Choroid plexus epithelial cell (primary cell): ENCODE data around the gene HNRNPF.

Experiments used
- DNase-seq: peaks from one replicate; pipeline ENCODE4 v3.0.0-alpha.2; 2010; ENCODE audit warnings: low read depth
- H3K4me3 ChIP-seq: 2 replicates; pipeline ENCODE4 v1.5.1; 2011; ENCODE audit warnings: low read depth, mild to moderate bottlenecking, control low read depth, low read length, moderate library complexity
- CTCF ChIP-seq: conservative IDR thresholded peaks from 2 replicates; pipeline ENCODE4 v1.5.1; 2011; ENCODE audit warnings: low read depth, mild to moderate bottlenecking, control low read depth, inconsistent platforms, low read length, moderate library complexity

The HNRNPF gene

DNA sequence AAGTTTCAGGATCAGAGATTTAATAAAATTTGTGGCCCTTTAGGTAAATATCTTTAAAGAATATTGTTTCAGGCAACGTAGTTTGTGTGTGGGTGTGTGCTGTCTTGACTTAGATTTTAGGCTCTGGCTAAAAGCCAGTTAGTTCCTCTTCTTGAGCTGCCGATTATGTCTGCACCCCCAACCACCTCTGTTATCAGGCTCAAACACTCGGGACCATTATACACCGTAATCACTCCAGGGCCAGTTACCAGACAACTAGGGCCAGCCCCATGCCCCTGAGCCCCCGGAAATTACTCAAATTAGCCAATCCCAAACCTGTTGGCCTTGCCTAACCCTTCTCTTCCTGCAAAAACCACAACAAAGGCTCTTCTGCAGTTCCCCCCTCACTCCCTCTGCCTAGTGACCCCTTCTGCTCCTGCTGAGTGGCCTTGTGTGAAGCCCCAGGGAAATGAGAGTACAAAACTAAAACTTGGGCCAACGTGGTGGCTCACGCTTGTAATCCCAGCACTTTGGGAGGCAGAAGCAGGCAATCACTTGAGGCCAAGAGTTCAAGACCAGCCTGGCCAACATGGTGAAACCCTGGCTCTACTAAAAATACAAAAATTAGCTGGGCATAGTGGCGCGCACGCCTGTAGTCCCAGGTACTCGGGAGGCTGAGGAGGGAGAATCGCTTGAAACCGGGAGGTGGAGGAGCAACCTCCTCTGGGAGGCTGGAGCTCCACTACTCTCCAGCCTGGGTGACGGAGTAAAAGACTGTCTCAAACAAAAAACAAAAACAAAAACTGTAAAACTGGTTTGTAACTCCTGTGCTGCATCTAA is 9.2 kb upstream of the HNRNPF start:
- no peak overlapping the region for H3K4me3 ChIP-seq
- TF ChIP-seq CTCF, result no peak
- no peak for DNase-seq

DNA sequence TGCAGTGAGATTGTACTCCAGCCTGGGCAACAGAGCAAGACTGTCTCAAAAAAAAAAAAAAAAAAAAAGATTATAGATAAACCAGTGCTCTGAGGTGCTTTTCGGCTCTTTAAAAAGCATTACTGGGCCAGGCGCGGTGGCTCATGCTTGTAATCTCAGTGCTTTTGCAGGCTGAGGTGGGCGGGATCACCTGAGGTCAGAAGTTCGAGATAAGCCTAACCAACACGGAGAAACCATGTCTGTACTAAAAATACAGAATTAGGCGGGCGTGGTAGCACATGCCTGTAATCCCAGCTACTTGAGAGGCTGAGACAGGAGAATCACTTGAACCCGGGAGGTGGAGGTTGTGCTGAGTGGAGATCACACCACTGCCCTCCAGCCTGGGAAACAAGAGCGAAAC is 6.6 kb upstream of the HNRNPF start:
- no peak for TF ChIP-seq CTCF
- no peak for DNase-seq
- H3K4me3 ChIP-seq, result no peak overlapping the region

- DNase-seq, result no peak
- no peak overlapping the region for H3K4me3 ChIP-seq
- no peak for TF ChIP-seq CTCF
Measured at GRCh38 chr10:43411536-43411935, 2.5 kb upstream of the HNRNPF start.

DNA sequence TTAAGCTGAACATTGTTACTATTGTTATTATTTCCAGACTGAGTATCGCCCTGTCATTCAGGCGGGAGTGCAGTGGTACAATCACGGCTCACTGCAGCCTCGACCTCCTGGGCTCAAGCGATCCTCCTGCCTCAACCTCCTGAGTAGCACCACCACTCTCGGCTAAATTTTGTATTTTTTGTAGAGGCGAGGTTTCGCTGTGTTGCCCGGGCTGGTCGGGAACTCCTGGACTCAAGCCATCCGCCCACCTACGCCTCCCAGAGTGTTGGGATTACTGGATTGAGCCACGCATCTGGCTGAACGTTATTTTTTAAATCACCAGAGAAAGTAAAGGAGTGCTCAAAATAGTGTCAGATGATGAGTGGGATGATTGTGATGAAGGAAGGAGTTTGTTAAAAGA is 1.4 kb upstream of the HNRNPF start:
- DNase-seq, result no peak
- H3K4me3 ChIP-seq, result no peak overlapping the region
- TF ChIP-seq CTCF, result no peak

DNA sequence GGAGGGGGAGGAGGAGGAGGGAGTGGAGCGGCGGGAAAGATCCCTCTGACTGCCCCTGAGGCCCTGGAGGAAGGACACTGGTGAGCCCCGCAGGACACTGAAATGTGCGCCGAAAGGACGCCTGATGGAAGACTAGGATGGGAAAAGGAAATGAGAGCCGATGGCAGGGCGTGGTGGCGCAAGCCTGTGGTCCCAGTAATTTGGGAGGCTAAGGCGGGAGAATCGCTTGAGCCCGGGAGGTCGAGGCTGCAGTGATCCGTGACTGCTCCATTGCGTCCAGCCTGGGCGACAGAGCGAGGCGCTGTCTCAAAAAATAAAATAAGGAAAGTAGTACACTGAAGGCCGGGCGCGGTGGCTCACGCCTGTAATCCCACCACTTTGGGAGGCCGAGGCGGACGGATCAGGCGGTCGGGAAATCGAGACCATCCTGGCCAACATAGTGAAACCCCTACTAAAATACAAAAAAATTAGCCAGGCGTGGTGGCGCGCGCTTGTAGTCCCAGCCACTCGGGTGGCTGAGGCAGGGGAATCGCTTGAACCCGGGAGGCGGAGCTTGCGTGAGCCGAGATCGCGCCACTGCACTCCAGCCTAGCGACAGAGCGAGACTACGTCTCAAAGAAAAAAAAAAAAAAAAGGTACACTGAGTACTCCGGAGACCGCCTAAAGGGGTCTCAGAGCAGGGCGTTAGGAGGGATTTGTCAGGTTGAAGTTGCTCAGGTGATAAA is 561 bp upstream of the HNRNPF start:
- no peak for DNase-seq
- H3K4me3 ChIP-seq, result peak overlapping the region; percentile 85
- no peak for TF ChIP-seq CTCF

- H3K4me3 ChIP-seq, result peak overlapping the region; percentile 85
- no peak for TF ChIP-seq CTCF
- DNase-seq, result no peak
Measured at GRCh38 chr10:43408331-43408709, 666 bp downstream of the HNRNPF start.
